OCI-M1 (cell line): ENCODE measurements around the gene FAM193B.
"Not testable (repeated sequence)": the region's sequence is repeated elsewhere in the genome, so short reads cannot be mapped to it uniquely, and the experiment has no call there.

Source experiments
- DNase-seq: peaks from one replicate; lab custom pipeline; 2025; lab: John Stamatoyannopoulos, UW

Gene FAM193B

GRCh38 chr5:177537389-177538361 is 16.7 kb downstream of the FAM193B start:
- no peak for DNase-seq

- no peak for DNase-seq
Observed at GRCh38 chr5:177536386-177536785, 18.0 kb downstream of the FAM193B start.

GRCh38 chr5:177535125-177535524 is 19.2 kb downstream of the FAM193B start:
- no peak for DNase-seq

- DNase-seq = not testable (repeated sequence)
Observed at GRCh38 chr5:177534433-177534832, 19.9 kb downstream of the FAM193B start.

- no peak for DNase-seq
Observed at GRCh38 chr5:177531209-177531940, 23.0 kb downstream of the FAM193B start.

- DNase-seq = no peak
Observed at GRCh38 chr5:177530638-177531037, 23.7 kb downstream of the FAM193B start.

- DNase-seq = peak; percentile 31
Observed at GRCh38 chr5:177529247-177530203, 24.8 kb downstream of the FAM193B start.

GRCh38 chr5:177528631-177529030 is 25.7 kb downstream of the FAM193B start:
- DNase-seq = no peak

GRCh38 chr5:177527595-177527994 is 26.8 kb downstream of the FAM193B start:
- DNase-seq = no peak

- no peak for DNase-seq
Observed at GRCh38 chr5:177526791-177527190, 27.6 kb downstream of the FAM193B start.

GRCh38 chr5:177526191-177526590 is 28.2 kb downstream of the FAM193B start:
- DNase-seq = no peak

GRCh38 chr5:177524941-177525655 is 29.3 kb downstream of the FAM193B start:
- DNase-seq = no peak

- no peak for DNase-seq
Observed at GRCh38 chr5:177524539-177524900, 29.8 kb downstream of the FAM193B start.

- DNase-seq = no peak
Observed at GRCh38 chr5:177523711-177524538, 30.4 kb downstream of the FAM193B start.

GRCh38 chr5:177520916-177521513 is 33.3 kb downstream of the FAM193B start:
- no peak for DNase-seq

GRCh38 chr5:177520271-177520670 is 34.1 kb downstream of the FAM193B start:
- DNase-seq = no peak

GRCh38 chr5:177519463-177520235 is 34.7 kb downstream of the FAM193B start:
- no peak for DNase-seq

- DNase-seq = peak; percentile 99
Observed at GRCh38 chr5:177516601-177517568, 37.5 kb downstream of the FAM193B start, which contains the start of gene DDX41. DDX41 (minus strand) TSS chr5:177516961; CDS start chr5:177516945, 16 bp downstream.
